H1 (cell line): ENCODE data around the gene ITPKA.

Experiments
- CTCF ChIP-seq, 3 experiments: IDR thresholded peaks; 1 replicate in 2 of 3; 2 replicates in 1 of 3; pipeline versions ENCODE4 v1.5.1 to v1.6.1; 2011; ENCODE audit warnings: low read length in 3 of 3, mild to moderate bottlenecking in 3 of 3, inconsistent platforms in 2 of 3, low read depth in 1 of 3, moderate library complexity in 1 of 3; ENCODE audit not compliant: insufficient read depth in 1 of 3; ENCODE audit errors: control extremely low read depth in 1 of 3
- POLR2A ChIP-seq, 2 experiments: IDR thresholded peaks; 1 replicate in 1 of 2; 2 replicates in 1 of 2; pipeline ENCODE4 v1.6.1; 2011; ENCODE audit warnings: low read depth in 2 of 2, low read length in 2 of 2, mild to moderate bottlenecking in 2 of 2; ENCODE audit errors: control extremely low read depth in 1 of 2
- SIN3A ChIP-seq, 2 experiments: IDR thresholded peaks in 1 of 2; conservative IDR thresholded peaks in 1 of 2; 2 replicates each; pipeline ENCODE4 v1.6.1; 2011 to 2012; ENCODE audit warnings: low read length in 2 of 2, improper control_type of control experiment in 1 of 2, low read depth in 1 of 2, mild to moderate bottlenecking in 1 of 2
- TAF1 ChIP-seq: IDR thresholded peaks from 2 replicates; pipeline ENCODE4 v1.6.1; 2011; ENCODE audit warnings: mild to moderate bottlenecking, low read depth, low read length

- TF ChIP-seq SIN3A (conservative IDR thresholded peaks at IDR 0.05 in 1 of 2, IDR thresholded peaks at IDR 0.05 in 1 of 2; ENCODE audit: low read depth in 1 of 2, low read length in 2 of 2) = no peak
- TF ChIP-seq CTCF (IDR thresholded peaks at IDR 0.05; ENCODE audit: control extremely low read depth in 1 of 3, insufficient read depth in 1 of 3, low read depth in 1 of 3, low read length in 3 of 3) = no peak
- no peak for TF ChIP-seq POLR2A (IDR thresholded peaks at IDR 0.05; ENCODE audit: control extremely low read depth in 1 of 2, low read depth in 2 of 2, low read length in 2 of 2)
- no peak for TF ChIP-seq TAF1
Observed at GRCh38 chr15:41491889-41492288, 1.8 kb upstream of the ITPKA start.
